PC-3 (cell line): ENCODE measurements around the gene PITHD1. TPM values are rescaled to one million over a fixed set of nuclear protein-coding genes. Genes with fewer than 3 reads are reported as not detected.

Experiments used
- ATAC-seq: fragments of 200-7000 bp; cut with Tn5 transposase; 2 replicates; pipeline ENCODE4 v1.9.1; 2020; ENCODE audit warnings: mild to moderate bottlenecking, moderate library complexity
- BruUV-seq: library from RNA; stranded (reverse); fragments of 400-500 nt; replicated peaks from 2 replicates; lab custom pipeline; 2021; lab: Mats Ljungman, UMichigan
- CTCF ChIA-PET: fragments of 300-600 bp; sonication (Branson Sonifier 250); formaldehyde crosslinking; loops from one replicate; lab custom pipeline; 2022; ENCODE audit warnings: antibody characterized with exemption; lab: Charles Lee
- POLR2A ChIA-PET: fragments of 300-600 bp; sonication (Branson Sonifier 250); formaldehyde crosslinking; loops from one replicate; lab custom pipeline; 2022; ENCODE audit warnings: antibody characterized with exemption; ENCODE audit not compliant: unreplicated experiment; lab: Charles Lee
- DNase-seq: peaks from one replicate; pipeline ENCODE4 v3.0.0-alpha.2; 2015
- H2AFZ ChIP-seq: fragments of 300-600 bp; sonication (generic); 2 replicates; pipeline ENCODE4 v1.6.0; 2016; ENCODE audit warnings: antibody characterized with exemption, low read length
- H3F3A ChIP-seq: fragments of 300-600 bp; sonication (generic); one replicate; pipeline ENCODE4 v1.6.0; 2017; ENCODE audit warnings: antibody characterized with exemption, low read length, control low read depth, mild to moderate bottlenecking; ENCODE audit not compliant: unreplicated experiment
- H3K27ac ChIP-seq: fragments of 300-600 bp; sonication (generic); 2 replicates; pipeline ENCODE4 v1.5.1; 2016; ENCODE audit warnings: mild to moderate bottlenecking, low read length
- H3K27me3 ChIP-seq: fragments of 300-600 bp; sonication (generic); 2 replicates; pipeline ENCODE4 v1.6.1; 2016; ENCODE audit warnings: low read length, mixed read lengths
- H3K36me3 ChIP-seq: fragments of 300-600 bp; sonication (generic); 2 replicates; pipeline ENCODE4 v1.6.1; 2016; ENCODE audit warnings: low read depth, mixed run types, low read length, mixed read lengths
- H3K4me1 ChIP-seq: fragments of 300-600 bp; sonication (generic); 2 replicates; pipeline ENCODE4 v1.5.1; 2016; ENCODE audit warnings: low read length; ENCODE audit not compliant: insufficient read depth
- H3K4me2 ChIP-seq: fragments of 300-600 bp; sonication (generic); 2 replicates; pipeline ENCODE4 v1.6.0; 2016; ENCODE audit warnings: low read length
- H3K4me3 ChIP-seq: fragments of 300-600 bp; sonication (generic); 2 replicates; pipeline ENCODE4 v1.5.1; 2016; ENCODE audit warnings: mild to moderate bottlenecking, low read length, mixed read lengths
- H3K79me2 ChIP-seq: fragments of 300-600 bp; sonication (generic); 2 replicates; pipeline ENCODE4 v1.6.1; 2017; ENCODE audit warnings: low read length, mixed read lengths
- H3K9ac ChIP-seq: fragments of 300-600 bp; sonication (generic); 2 replicates; pipeline ENCODE4 v1.6.0; 2016; ENCODE audit warnings: mild to moderate bottlenecking, low read length
- H3K9me2 ChIP-seq: fragments of 300-600 bp; sonication (generic); replicated peaks from 2 replicates; pipeline ENCODE4 v1.6.1; 2016; ENCODE audit warnings: mixed run types, low read length, mixed read lengths
- H3K9me3 ChIP-seq: fragments of 300-600 bp; sonication (generic); 2 replicates; pipeline ENCODE4 v1.6.1; 2016; ENCODE audit warnings: low read length, mixed read lengths
- H4K20me1 ChIP-seq: fragments of 300-600 bp; sonication (generic); 2 replicates; pipeline ENCODE4 v1.6.1; 2016; ENCODE audit warnings: low read length, mixed read lengths
- EZH2 ChIP-seq: fragments of 300-600 bp; sonication (generic); IDR thresholded peaks from one replicate; pipeline ENCODE4 v1.6.1; 2017; ENCODE audit warnings: antibody characterized with exemption, mild to moderate bottlenecking, low read length; ENCODE audit not compliant: unreplicated experiment
- EZH2phosphoT487 ChIP-seq: fragments of 300-600 bp; sonication (generic); IDR thresholded peaks from 2 replicates; pipeline ENCODE4 v1.6.1; 2018; ENCODE audit warnings: mild to moderate bottlenecking, antibody characterized with exemption, low read length, borderline replicate concordance
- intact Hi-C: fragments of 100-400 bp; cut with micrococcal nuclease; formaldehyde crosslinking; loops from 2 replicates; pipeline ENCODE4 v1.9.0; 2023
- total RNA-seq: library from RNA; depleted of rRNA; stranded (reverse); fragments of >200 nt; gene quantifications from 2 replicates; pipeline ENCODE4 v1.2.3, GENCODE V29; 2014
- TF ChIP-seq, protein P1 (sequence below): fragments of 300-600 bp; sonication (generic); conservative IDR thresholded peaks from 2 replicates; pipeline ENCODE4 v1.5.1; 2017; ENCODE audit warnings: antibody characterized with exemption, low read depth, mild to moderate bottlenecking, low read length

Gene PITHD1
- total RNA-seq, 1 experiment from 2014 or later, result 107 TPM

DNA sequence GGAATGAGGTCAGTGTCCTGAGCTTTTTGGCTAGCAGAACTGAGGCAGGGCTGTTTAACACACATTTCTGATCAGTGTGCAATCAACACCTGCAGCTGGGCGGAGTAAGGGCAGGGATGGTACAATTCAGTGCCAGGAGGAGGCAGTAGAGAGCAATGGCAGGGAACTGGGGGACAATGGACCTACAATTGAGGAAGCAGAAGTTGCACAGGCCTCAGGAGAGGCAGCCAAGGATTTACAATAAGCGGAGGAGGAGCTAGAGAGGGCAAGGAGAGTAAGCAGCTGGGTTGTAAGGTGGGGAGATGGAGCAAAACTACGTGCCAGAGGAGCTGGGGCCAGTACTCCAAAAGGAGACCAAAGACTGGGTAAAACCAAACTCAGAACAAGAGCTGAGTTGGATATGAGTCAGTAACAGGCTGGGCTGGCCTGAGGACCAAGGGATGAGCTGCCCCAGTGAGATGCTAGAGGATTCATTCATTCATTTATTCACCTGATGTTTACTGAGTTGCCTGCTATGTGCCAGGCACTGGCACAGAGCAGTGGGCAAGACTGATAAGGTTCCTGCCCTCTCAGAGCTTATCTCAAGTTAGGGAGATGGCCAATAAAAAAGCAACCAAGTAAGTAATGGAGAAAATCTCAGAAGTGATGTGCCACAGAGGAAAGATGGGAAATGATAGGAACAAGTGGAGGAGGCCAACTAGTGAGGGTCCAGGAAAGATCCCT lies 32.8 kb downstream of the PITHD1 start:
- H3K4me3 ChIP-seq, result no peak overlapping the region
- no peaks in the 10 kb centered on the region for H3K9me3 ChIP-seq
- ChIA-PET CTCF (interaction anchor here (0.6 to 2.2 kb wide), 3 partner anchors 9 to 106 kb away, joined by 3 to 17 read pairs (median 3); no protein-coding TSS in a partner anchor), POLR2A (interaction anchor here (0.6 kb wide), 1 partner anchor 20 kb away, joined by 3 read pairs; no protein-coding TSS in a partner anchor)
- 0 out of 2 replicates have a peak, but pooled peaks cover 5% of the 10 kb centered on the region for H3K4me1 ChIP-seq
- intact Hi-C loops, result no loop called here
- no peaks in the 10 kb centered on the region for H3F3A ChIP-seq
- H3K36me3 ChIP-seq, result no peaks in the 10 kb centered on the region; the same call in 1 of the 2 replicates
- TF ChIP-seq EZH2phosphoT487, result no peak
- TF ChIP-seq, protein P1, sequence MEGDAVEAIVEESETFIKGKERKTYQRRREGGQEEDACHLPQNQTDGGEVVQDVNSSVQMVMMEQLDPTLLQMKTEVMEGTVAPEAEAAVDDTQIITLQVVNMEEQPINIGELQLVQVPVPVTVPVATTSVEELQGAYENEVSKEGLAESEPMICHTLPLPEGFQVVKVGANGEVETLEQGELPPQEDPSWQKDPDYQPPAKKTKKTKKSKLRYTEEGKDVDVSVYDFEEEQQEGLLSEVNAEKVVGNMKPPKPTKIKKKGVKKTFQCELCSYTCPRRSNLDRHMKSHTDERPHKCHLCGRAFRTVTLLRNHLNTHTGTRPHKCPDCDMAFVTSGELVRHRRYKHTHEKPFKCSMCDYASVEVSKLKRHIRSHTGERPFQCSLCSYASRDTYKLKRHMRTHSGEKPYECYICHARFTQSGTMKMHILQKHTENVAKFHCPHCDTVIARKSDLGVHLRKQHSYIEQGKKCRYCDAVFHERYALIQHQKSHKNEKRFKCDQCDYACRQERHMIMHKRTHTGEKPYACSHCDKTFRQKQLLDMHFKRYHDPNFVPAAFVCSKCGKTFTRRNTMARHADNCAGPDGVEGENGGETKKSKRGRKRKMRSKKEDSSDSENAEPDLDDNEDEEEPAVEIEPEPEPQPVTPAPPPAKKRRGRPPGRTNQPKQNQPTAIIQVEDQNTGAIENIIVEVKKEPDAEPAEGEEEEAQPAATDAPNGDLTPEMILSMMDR, result peak; percentile 82
- no peak overlapping the region for H3K27ac ChIP-seq
- no peak overlapping the region for H3K4me2 ChIP-seq
- H2AFZ ChIP-seq, result no peak overlapping the region
- DNase-seq (peak; percentile 59), ATAC-seq (peak; percentile 56)
- no peaks in the 10 kb centered on the region for H3K27me3 ChIP-seq
- no peaks in the 10 kb centered on the region for H4K20me1 ChIP-seq
- BruUV-seq, result no TSS peak
- H3K79me2 ChIP-seq, result no peaks in the 10 kb centered on the region
- H3K9ac ChIP-seq, result no peak overlapping the region
- no peaks in the 10 kb centered on the region for H3K9me2 ChIP-seq

DNA sequence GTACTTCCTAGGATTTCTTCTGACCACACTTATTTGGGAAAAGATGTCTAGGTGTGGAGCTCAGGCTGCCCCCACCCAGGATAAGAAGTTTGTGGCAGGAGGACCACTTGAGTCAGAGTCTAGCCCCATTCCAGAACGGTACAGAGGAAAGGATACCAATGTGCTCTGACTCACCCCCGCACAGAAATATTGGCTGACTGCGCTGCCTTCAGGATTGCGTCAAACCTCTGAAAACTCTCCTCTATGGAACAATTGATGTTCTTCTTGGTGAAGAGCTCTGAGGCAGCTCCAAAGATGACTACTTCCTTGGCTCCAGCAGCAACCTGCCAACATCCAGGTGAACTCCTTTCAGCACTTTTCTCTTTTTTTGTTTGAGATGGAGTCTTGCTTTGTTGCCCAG lies 35.8 kb downstream of the PITHD1 start:
- no peaks in the 10 kb centered on the region for H3K9me2 ChIP-seq
- no peaks in the 10 kb centered on the region for H4K20me1 ChIP-seq
- no peaks in the 10 kb centered on the region for H3K27me3 ChIP-seq
- POLR2A ChIA-PET, result no interaction called here
- no peaks in the 10 kb centered on the region for H3F3A ChIP-seq
- CTCF ChIA-PET, result no interaction called here
- BruUV-seq, result no TSS peak
- H3K36me3 ChIP-seq, result no peaks in the 10 kb centered on the region; the same call in 1 of the 2 replicates
- H3K9me3 ChIP-seq, result no peaks in the 10 kb centered on the region
- no peak overlapping the region for H2AFZ ChIP-seq
- intact Hi-C loops, result no loop called here
- 0 out of 2 replicates have a peak, but pooled peaks cover 5% of the 10 kb centered on the region for H3K4me1 ChIP-seq
- H3K27ac ChIP-seq, result no peak overlapping the region
- H3K79me2 ChIP-seq, result no peaks in the 10 kb centered on the region
- ATAC-seq (no peak), DNase-seq (no peak)
- TF ChIP-seq, protein P1, result no peak
- TF ChIP-seq EZH2, result no peak
- TF ChIP-seq EZH2phosphoT487, result no peak
- H3K9ac ChIP-seq, result no peak overlapping the region
- no peak overlapping the region for H3K4me2 ChIP-seq
- no peak overlapping the region for H3K4me3 ChIP-seq

DNA sequence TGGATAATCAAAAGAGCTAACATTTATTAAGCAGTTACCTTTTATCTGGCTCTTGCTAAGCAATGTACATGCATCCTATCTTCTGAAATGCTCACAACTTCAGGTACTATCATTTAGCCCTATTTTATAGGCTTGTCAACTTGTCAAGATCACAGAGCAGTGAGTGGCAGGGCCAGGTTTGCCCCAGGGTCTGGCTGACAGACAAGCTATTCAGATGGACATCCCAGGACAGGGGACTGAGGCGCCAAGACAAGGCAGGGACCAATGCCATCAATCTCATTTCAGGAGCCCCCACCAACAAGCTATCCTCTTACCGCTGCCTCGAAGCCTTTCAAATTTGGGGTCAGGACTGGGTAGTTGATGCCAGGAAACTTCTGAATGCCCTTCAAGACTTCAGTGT lies 38.1 kb downstream of the PITHD1 start:
- Histone ChIP-seq H4K20me1 (no peaks in the 10 kb centered on the region), H3K9me2 (no peaks in the 10 kb centered on the region), H3K9me3 (no peaks in the 10 kb centered on the region), H3K4me2 (no peak overlapping the region), H3K27ac (no peak overlapping the region), H3K79me2 (no peaks in the 10 kb centered on the region), H2AFZ (no peak overlapping the region), H3K4me1 (no peaks in the 10 kb centered on the region), H3F3A (no peaks in the 10 kb centered on the region), H3K36me3 (no peaks in the 10 kb centered on the region; the same call in 1 of the 2 replicates), H3K27me3 (no peaks in the 10 kb centered on the region), H3K9ac (no peak overlapping the region), H3K4me3 (no peak overlapping the region)
- no peak for DNase-seq
- BruUV-seq, result no TSS peak
- TF ChIP-seq EZH2, result no peak
- TF ChIP-seq EZH2phosphoT487, result no peak
- TF ChIP-seq, protein P1, result no peak
- no peak for ATAC-seq
- POLR2A ChIA-PET, result interaction anchor here (0.7 kb wide), 1 partner anchor 38 kb away, joined by 5 read pairs; the partner anchor contains the start of gene PITHD1
- intact Hi-C loops, result no loop called here
- CTCF ChIA-PET, result no interaction called here
